Right lobe of liver (tissue), 4 donors: ENCODE data around the gene TTC19.

Experiments
- POLR2A ChIP-seq: fragments of 450-650 bp; IDR thresholded peaks from one replicate; pipeline ENCODE4 v1.6.1; 2017; ENCODE audit warnings: antibody characterized with exemption, mild to moderate bottlenecking
- TF ChIP-seq, protein P1 (sequence below), 4 donors: fragments of 200-600 bp in 3 of 4; fragments of 450-650 bp in 1 of 4; IDR thresholded peaks; one replicate each; pipeline versions ENCODE4 v1.5.1 to v1.8.0; 2016 to 2022; ENCODE audit warnings: antibody characterized with exemption in 4 of 4, mild to moderate bottlenecking in 2 of 4
- donor health status: DM: no; HTN: no; CAD: no.
- donor health status: DM: no; HTN: no; CAD: no.
- donor health status: DM: no; HTN: yes; CAD: no.

DNA sequence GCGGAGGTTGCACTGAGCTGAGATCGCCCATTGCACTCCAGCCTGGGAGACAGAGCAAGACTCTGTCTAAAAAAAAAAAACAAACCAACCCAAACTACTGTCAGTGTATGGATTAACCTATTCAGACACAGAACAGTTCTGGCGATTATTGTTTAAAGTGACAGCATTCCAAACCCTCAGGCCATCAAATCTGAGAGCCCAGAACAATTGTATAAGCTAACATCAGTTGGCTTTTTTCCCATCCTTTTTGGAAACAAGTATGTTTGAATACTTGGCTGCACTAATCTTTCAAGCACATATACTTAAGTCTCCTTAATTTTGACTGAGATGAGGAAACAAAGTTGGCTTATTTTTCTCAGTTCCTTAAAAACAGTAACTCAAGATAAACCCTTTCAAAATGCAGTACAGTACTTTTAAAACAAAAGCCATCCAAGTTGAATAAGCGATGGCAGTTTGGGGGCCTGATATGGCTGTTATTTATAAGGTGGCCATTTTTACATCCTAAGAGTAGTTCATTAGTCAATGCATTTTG is 1.5 kb upstream of the TTC19 start:
- TF ChIP-seq, protein P1, sequence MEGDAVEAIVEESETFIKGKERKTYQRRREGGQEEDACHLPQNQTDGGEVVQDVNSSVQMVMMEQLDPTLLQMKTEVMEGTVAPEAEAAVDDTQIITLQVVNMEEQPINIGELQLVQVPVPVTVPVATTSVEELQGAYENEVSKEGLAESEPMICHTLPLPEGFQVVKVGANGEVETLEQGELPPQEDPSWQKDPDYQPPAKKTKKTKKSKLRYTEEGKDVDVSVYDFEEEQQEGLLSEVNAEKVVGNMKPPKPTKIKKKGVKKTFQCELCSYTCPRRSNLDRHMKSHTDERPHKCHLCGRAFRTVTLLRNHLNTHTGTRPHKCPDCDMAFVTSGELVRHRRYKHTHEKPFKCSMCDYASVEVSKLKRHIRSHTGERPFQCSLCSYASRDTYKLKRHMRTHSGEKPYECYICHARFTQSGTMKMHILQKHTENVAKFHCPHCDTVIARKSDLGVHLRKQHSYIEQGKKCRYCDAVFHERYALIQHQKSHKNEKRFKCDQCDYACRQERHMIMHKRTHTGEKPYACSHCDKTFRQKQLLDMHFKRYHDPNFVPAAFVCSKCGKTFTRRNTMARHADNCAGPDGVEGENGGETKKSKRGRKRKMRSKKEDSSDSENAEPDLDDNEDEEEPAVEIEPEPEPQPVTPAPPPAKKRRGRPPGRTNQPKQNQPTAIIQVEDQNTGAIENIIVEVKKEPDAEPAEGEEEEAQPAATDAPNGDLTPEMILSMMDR (IDR thresholded peaks at IDR 0.05) = no peak
- TF ChIP-seq POLR2A = no peak
